Activated CD4-positive, alpha-beta T cell treated with anti-CD3 and anti-CD28 coated beads, Interleukin-10, Interleukin-2, amounts not matched to agents 100 ng/mL and 50 ng/mL, durations not matched to agents 16 hours and 8 hours (primary cell): ENCODE results near the gene DTWD2.
"Not testable (repeated sequence)": the region's sequence is repeated elsewhere in the genome, so short reads cannot be mapped to it uniquely, and the experiment has no call there.

Experiments
- DNase-seq: peaks from one replicate; pipeline ENCODE4 v3.0.0-alpha.2; 2020

The DTWD2 gene

DNA sequence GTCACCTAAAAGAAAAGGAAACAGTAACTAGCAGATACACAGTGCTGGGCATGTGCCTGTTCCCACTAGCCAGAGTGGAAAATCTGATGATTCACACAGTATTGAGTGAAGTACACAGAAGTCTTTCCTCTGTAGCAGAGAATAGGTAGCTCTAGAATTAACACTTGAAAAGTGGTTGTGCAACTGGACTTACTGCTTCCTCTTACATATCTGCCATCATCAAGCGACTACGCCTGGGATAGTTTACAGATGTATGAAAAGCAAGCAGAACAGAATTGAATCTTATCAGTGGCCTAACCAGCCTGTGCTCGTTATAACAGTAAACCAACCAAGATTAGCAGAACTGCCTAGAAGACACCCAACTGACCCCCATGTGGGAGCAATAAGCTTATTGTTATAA lies 130.6 kb downstream of the DTWD2 start:
- DNase-seq = no peak

DNA sequence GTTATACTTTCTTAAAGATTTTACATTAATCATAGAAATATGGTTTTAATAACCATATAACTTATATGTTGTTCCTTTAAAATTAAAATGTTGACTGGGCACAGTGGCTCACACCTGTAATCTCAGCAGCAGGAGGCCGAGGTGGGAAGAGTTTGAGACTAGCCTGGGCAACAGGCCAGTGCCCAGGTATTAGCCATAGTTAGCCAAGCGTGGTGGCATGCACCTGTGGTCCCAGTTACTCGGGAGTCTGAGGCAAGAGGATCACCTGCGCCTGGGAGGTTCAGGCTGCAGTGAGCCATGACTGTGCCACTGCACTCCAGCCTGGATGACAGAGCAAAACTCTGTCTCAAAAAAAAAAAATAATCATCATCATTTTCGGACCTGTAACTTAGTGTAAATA lies 133.5 kb downstream of the DTWD2 start:
- DNase-seq = no peak

DNA sequence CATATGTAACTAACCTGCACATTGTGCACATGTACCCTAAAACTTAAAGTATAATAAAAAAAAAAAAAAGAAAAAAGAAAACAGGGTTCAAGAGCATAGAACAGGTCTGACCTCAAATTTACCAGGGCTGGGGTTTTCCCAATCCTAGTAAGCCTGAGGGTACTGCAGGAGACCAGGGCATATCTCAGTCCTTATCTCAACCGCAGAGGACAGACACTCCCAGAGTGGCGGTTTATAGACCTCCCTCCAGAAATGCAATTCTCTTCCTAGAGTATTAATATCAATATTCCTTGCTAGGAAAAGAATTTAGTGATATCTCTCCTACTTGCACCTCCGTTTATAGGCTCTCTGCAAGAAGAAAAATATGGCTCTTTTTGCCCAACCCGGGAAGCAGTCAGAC lies 136.6 kb downstream of the DTWD2 start:
- DNase-seq = not testable (repeated sequence)

DNA sequence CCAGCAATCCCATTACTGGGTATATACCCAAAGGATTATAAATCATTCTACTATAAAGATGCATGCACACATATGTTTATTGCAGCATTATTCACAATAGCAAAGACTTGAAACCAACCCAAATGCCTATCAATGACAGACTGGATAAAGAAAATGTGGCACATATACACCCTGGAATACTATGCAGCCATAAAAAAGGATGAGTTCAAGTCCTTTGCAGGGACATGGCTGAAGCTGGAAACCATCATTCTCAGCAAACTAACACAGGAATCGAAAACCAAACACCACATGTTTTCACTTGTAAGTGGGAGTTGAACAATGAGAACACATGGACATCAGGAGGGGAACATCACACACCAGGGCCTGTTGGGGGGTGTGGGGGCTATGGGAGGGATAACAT lies 138.8 kb downstream of the DTWD2 start:
- not testable (repeated sequence) for DNase-seq

DNA sequence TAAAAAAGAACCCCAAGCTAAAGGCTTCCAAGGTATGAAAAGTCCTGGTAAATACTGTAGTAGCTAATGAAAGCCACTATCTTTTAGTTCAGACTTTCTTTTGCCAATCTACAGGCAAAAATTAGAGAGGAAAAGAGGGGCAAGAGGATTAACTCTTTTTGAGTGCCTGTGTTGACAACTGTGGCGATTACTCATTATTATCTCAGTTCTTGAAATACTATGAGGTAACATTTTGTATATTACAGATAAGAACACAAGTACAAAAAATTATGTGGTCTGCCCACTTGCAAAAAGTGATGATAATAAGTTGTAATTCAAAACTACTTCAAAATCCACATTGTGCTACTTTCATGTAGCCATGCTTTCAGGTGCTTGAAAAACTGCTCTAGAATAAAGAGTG lies 144.0 kb downstream of the DTWD2 start:
- no peak for DNase-seq

DNA sequence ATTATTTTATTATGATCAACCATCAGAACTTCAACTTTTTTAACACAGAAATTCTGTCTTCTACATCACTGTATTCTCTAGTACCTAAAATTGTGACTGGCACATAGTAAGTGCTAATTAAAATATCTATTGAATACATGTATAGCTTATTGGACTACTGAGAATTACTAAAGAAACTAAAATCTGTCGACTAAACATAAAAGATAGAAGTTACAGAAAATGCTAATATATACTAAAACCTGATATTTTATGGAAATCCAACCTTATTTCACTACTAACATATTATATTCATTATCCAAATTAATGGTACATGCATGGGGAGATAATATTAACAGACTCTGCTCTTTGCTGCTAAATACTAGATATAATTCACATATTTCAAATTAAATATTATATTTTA lies 153.6 kb downstream of the DTWD2 start:
- DNase-seq = no peak

DNA sequence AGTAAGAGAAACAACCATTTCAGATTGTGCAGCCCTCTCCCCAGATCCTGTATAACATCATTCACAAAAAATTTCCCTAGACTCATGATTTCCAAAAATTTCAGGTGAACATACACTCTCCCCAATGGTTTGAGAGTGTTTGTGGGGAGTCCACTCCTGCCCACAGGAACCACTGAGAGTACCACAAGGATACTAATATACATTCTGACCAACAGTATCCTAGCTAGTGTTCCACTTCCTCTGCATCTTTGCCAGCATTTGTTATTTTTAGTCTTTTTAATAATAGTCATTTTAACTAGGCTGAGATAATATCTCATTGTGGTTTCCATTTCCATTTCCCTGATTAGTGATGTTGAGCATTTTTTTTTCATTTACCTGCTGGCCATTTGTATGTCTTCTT lies 155.4 kb downstream of the DTWD2 start:
- DNase-seq = no peak

DNA sequence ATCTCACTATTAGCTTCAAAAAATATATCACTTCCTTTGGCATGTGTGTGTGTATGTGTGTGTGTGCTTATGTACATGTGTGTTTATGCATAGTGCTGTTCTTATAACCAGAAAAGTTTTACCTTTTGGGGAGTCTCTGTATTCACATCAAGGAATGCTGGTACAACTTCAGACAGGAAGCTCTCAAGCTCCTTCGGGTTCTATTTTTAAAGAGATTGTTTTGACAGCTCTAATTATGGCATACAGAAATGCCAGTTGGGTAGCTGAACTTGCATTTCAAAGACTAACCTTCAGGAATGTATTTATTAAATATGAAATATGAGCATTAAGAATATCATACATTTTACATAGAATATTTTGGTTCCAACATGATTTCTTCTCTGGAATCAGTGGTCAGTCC lies 163.1 kb downstream of the DTWD2 start:
- DNase-seq = no peak

DNA sequence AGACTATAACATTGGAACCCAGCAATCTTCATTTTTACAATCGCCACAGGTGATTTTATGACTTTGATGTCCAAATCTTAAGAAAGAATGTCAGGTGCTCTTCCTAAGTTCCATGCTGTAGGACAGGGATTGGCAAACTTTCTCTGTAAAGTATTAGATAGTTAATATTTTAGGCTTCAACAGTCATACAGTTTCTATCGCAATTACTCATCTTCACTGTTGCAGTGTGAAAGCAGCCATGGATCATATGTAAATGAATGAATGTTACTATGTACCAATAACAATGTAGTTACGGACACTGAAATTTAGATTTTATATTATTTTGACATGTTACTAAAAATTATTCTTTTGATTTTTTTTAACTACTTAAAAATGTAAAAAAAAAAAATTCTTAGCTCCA lies 169.7 kb downstream of the DTWD2 start:
- no peak for DNase-seq

DNA sequence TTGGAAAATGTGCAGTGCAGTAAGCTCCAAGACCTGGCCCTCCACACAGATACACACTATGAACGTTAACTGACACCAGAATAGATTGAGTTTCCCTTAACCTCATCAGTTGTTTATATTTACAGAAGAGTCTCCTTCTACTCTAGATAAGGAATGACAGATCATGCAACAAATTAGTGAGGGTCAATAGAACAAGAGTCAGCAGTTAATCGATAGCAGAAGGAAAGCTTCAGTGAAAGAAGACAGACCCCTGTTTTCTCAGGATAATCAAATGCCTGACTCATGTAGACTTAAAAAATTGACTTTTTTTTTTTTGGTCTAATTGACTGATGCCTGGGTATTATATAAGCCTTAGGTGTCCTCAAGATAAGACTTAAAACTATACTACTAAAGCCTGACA lies 179.9 kb downstream of the DTWD2 start:
- no peak for DNase-seq

DNA sequence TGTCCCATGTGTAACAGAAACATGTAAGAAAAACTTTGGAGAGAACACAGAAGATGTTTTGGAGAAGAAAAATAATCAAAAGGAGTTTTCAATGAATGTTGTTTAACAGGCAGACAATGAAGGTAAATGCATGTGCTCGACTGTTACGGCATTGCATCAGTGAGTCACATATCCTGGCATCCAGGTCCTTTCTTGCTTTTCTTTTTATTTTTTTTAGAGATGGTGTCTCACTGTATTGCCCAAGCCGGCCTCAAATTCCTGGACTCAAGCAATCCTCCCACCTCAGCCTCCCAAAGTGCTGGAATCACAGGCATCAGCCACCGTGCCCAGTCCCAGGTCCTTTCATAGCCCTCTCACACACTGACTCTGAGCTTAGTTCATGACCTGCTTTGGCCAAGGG lies 181.8 kb downstream of the DTWD2 start:
- DNase-seq = no peak

DNA sequence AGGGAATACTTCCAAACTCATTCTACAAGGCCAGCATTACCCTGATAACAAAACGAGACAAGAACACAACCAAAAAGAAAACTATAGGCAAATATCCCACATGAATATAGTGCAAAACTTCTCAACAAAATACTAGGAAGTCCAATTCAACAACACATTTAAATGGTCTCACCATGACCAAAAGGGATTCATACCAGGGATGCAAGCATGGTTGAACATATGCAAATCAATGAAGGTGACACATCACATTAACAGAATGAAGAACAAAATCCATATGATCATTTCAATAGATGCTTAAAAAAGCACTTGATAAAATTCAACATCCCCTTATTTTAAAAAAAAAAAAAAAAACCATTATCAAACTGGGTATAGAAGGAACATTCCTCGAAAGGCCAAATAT lies 186.0 kb downstream of the DTWD2 start:
- DNase-seq = no peak

DNA sequence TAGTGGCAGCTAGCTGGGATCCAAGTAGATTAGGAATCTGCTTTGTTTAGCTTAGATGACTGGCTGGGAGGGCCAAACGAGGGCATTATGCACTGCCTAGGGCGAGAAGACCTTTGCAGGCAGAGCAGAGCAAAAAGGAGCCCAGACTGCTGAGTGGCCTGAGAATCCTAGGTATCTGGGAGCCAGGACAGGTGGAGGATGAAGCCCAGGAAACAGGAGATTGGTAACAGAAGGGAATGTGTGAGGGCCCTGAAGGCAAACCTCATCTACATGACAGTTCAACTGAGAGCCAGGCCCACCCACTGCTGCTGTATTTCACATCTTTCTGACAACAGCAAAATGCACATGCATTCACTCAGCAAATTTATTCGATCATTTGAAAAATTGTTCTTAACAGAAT lies 192.3 kb downstream of the DTWD2 start:
- no peak for DNase-seq

DNA sequence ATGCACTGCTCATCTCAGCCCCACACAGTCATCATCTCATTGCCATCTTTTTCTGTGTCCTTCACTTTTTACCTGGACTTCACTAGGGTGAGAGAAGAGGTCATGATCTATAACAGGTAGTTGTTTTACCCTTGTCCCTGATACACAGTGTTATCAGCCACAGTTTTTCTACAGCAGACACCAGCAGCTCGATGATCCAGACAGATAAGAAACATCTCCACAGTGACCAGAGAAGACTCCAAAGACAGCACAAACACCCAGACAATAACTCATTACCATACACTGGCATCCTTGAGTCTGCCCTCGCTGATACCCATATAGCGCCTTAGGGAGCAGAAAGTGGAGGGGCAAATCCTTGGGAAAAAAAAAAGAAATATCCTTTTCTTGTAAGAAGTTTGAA lies 194.1 kb downstream of the DTWD2 start:
- no peak for DNase-seq

DNA sequence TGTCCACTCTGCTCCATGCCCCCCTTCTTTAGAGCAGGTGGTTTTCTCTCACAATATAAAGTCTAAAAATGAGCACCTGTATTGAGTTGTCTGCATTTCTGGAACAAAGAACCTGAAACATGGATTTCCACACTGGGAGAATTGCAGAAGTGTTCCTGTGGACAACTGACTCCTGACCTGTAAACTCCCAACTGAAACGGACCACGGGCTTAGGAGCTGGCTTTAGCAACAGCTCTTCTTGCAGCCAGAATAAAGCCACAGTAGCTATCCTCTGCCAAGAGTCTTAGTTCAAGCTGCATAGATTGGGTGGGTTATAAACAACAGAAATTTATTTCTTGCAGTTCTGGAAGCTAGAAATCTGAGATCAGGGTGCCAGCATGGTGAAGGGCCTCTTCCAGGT lies 194.7 kb downstream of the DTWD2 start:
- no peak for DNase-seq

DNA sequence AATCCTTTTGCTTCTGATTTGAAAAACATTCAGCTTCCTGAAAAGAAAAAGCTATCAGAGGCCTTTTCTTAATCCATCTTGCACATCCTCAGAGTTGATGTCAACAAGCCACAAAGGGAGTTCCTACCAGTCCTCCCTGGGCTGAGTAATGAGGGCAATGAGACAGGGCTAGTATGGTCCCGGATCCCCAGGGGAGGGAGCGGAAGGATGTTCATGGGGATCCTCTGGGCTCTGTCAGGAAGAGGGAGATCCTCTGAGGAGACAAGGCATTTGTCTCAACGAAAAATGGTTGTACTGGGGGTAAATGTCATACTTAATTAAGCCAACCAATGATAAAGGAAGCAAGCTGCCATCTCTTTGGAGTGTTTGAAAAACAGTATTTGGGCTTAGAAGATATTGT lies 195.3 kb downstream of the DTWD2 start:
- no peak for DNase-seq

DNA sequence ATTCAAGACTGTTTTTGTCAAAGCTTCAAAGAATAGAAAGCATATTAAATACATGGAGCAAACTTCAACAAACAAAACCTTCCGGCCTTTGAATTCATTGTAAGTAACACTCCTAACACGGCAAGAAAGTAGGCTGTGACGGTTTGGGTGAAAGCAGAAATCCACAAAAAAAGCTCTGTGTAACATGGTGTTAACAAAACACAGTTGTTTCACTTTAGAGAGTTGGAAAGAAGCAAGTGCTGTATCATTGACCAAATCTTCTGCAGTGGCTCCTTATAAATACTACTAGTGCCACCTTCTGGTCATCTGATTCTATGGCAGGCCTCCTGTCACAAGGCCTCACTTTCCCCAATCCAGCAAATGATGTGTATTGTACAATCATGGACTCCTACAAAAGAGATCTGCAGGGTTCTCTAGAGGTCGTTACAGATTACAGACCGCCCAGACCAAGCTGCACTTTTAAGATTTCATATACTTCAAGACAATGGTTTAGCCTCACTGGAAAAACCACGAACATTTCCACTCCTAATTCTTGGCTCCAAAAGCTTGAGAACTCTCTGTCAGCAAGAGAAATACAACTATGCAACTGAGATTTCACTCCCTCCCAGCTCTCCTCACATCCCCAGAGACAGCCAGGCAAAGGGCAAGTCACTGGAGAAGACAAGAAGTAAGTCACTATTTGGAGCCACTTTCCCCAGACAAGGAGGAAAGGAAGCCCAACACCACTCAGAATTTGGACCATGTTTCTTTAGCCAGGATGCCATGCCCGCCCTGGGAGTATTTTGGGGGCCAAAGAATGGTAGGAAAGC lies 196.2 kb downstream of the DTWD2 start:
- peak; percentile 65 for DNase-seq

DNA sequence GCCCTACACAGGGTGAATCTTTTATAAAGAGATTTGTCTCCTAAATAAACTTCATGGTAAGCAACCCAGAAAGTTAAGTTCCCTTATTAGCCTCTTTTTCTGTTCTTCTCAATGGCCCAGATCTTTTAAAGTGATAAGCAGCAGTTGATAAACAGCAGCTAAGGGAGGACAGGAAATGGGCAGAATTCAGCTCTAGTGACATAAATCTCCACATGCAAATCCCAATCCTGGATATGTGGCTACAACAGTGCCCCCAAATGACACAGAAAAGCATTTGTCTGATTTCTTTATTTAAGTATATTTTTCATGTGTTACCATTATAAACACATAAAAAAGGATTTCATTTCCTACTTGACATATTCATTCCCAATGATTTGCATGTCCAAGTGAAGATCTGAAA lies 199.0 kb downstream of the DTWD2 start:
- DNase-seq = no peak

DNA sequence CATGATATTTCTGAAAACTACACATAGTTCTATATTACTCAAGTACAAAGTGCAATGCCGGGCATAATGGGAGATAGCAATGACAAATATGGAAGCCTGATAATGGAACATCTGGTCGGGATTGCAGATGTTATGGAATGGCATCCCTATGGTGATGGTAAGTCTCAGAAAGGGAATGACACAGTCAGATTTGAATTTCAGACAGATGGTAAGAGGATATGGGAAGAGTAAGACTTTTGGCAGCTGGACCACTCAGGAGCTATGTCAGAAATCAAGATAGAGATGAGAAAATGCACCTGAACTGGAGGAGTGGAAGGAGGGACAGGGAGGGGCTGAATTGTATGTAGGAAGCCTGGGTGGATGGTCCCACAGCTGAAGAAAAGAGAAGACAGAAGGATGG lies 200.0 kb downstream of the DTWD2 start:
- no peak for DNase-seq
